Measurements from ENCODE around the gene USP54.

DNA sequence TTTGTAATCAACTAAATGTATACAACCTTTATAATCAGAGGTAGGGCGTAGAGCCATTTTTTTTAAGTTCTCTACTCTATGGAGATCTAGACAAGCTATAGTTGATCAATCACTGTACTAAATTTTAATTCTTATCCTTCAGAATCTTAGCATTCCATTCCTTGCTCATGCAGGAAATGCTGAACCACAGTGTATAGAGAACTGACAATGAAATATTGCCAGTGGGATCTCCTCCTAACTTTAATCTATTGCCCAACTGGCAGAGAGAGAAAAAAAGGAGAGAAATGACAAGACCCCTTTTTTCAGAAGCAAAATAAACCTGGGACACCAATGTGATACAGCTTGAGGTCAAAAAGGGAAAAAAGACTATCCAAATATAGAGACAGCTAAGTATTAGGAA, 68.9 kb downstream of the USP54 start:
- TF ChIP-seq EP300 (conservative IDR thresholded peaks at IDR 0.05; ENCODE audit: poor library complexity, severe bottlenecking) (no peak), EZH2 (IDR thresholded peaks at IDR 0.05; ENCODE audit: borderline replicate concordance, insufficient read depth, low read length, poor library complexity, severe bottlenecking) (no peak), RAD21 (conservative IDR thresholded peaks at IDR 0.05) (no peak), TAF1 (IDR thresholded peaks at IDR 0.05; ENCODE audit: low read depth) (no peak), MXI1 (conservative IDR thresholded peaks at IDR 0.05; ENCODE audit: poor library complexity, severe bottlenecking) (no peak), POLR2AphosphoS5 (IDR thresholded peaks at IDR 0.05) (no peak)
- TF ChIP-seq, protein P1, sequence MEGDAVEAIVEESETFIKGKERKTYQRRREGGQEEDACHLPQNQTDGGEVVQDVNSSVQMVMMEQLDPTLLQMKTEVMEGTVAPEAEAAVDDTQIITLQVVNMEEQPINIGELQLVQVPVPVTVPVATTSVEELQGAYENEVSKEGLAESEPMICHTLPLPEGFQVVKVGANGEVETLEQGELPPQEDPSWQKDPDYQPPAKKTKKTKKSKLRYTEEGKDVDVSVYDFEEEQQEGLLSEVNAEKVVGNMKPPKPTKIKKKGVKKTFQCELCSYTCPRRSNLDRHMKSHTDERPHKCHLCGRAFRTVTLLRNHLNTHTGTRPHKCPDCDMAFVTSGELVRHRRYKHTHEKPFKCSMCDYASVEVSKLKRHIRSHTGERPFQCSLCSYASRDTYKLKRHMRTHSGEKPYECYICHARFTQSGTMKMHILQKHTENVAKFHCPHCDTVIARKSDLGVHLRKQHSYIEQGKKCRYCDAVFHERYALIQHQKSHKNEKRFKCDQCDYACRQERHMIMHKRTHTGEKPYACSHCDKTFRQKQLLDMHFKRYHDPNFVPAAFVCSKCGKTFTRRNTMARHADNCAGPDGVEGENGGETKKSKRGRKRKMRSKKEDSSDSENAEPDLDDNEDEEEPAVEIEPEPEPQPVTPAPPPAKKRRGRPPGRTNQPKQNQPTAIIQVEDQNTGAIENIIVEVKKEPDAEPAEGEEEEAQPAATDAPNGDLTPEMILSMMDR (IDR thresholded peaks at IDR 0.05; ENCODE audit: poor library complexity, severe bottlenecking) = no peak
- TF ChIP-seq, protein P2, sequence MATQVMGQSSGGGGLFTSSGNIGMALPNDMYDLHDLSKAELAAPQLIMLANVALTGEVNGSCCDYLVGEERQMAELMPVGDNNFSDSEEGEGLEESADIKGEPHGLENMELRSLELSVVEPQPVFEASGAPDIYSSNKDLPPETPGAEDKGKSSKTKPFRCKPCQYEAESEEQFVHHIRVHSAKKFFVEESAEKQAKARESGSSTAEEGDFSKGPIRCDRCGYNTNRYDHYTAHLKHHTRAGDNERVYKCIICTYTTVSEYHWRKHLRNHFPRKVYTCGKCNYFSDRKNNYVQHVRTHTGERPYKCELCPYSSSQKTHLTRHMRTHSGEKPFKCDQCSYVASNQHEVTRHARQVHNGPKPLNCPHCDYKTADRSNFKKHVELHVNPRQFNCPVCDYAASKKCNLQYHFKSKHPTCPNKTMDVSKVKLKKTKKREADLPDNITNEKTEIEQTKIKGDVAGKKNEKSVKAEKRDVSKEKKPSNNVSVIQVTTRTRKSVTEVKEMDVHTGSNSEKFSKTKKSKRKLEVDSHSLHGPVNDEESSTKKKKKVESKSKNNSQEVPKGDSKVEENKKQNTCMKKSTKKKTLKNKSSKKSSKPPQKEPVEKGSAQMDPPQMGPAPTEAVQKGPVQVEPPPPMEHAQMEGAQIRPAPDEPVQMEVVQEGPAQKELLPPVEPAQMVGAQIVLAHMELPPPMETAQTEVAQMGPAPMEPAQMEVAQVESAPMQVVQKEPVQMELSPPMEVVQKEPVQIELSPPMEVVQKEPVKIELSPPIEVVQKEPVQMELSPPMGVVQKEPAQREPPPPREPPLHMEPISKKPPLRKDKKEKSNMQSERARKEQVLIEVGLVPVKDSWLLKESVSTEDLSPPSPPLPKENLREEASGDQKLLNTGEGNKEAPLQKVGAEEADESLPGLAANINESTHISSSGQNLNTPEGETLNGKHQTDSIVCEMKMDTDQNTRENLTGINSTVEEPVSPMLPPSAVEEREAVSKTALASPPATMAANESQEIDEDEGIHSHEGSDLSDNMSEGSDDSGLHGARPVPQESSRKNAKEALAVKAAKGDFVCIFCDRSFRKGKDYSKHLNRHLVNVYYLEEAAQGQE (IDR thresholded peaks at IDR 0.05; ENCODE audit: borderline replicate concordance) = no peak

Data from neural cell (in vitro differentiated cells).